Heart right ventricle (tissue), 16 donors: ENCODE measurements around the gene PTPRG. TPM values are rescaled to one million over a fixed set of nuclear protein-coding genes. Genes with fewer than 3 reads are reported as not detected.
A peak's percentile ranks its signal among the peaks of the same experiment; 100 is the strongest.

Experiments
- ATAC-seq, 8 donors: fragments of 200-7000 bp; cut with Tn5 transposase; one replicate each; pipeline ENCODE4 v1.9.1; 2020; ENCODE audit warnings: mild to moderate bottlenecking in 8 of 8, moderate library complexity in 8 of 8, moderate number of reproducible peaks in 1 of 8
- DNase-seq, 2 donors: peaks; one replicate each; pipeline ENCODE4 v3.0.0-alpha.2; 2020
- H3K27ac ChIP-seq, 10 donors: fragments of 200-600 bp; sonication (generic) in 2 of 10; one replicate each; pipeline versions ENCODE4 v1.5.0 to v1.8.0; 2020 to 2022; ENCODE audit warnings: mild to moderate bottlenecking in 3 of 10
- H3K27me3 ChIP-seq, 7 donors: fragments of 200-600 bp; one replicate each; pipeline ENCODE4 v1.8.0; 2021 to 2022; ENCODE audit warnings: mild to moderate bottlenecking in 2 of 7
- H3K36me3 ChIP-seq, 9 donors: fragments of 200-600 bp; sonication (generic) in 1 of 9; one replicate each; pipeline versions ENCODE4 v1.5.0 to v1.8.0; 2020 to 2022; ENCODE audit warnings: mild to moderate bottlenecking in 2 of 9
- H3K4me1 ChIP-seq, 9 donors: fragments of 200-600 bp; sonication (generic) in 1 of 9; one replicate each; pipeline versions ENCODE4 v1.5.0 to v1.8.0; 2020 to 2022; ENCODE audit warnings: mild to moderate bottlenecking in 4 of 9
- H3K4me3 ChIP-seq, 10 donors: fragments of 200-600 bp; sonication (generic) in 2 of 10; one replicate each; pipeline versions ENCODE4 v1.5.0 to v1.8.0; 2020 to 2022; ENCODE audit warnings: mild to moderate bottlenecking in 7 of 10, moderate library complexity in 2 of 10
- H3K9me3 ChIP-seq, 11 donors: fragments of 200-600 bp in 10 of 11; sonication (generic) in 2 of 11; one replicate each; pipeline versions ENCODE4 v1.5.0 to v1.8.0; 2013 to 2022; ENCODE audit warnings: mild to moderate bottlenecking in 2 of 11, control low read depth in 1 of 11, moderate library complexity in 1 of 11
- WGBS, 2 donors: extraction: QIAGEN DNeasy Blood & Tissue Kit; methylation state at CpG; one replicate each; pipeline ENCODE4 v1.1.7; 2013; ENCODE audit warnings: inconsistent platforms in 1 of 2; 5-methylcytosine and 5-hydroxymethylcytosine counted together
- intact Hi-C, 10 donors: fragments of 100-400 bp; cut with DNase I; formaldehyde crosslinking; loops; one replicate each; pipeline versions ENCODE4 v1.11.1 to v1.14.2; 2022
- polyA plus RNA-seq, 2 donors: library from polyadenylated mRNA; stranded (reverse); fragments of 200-250 nt; gene quantifications; one replicate each; pipeline ENCODE4 v1.2.3, GENCODE V29; 2013
- total RNA-seq, 10 donors: library from RNA; stranded (reverse); fragmentation: NEBNext Ultra II Directional in 3 of 10; extraction: Animal tissue kit (Norgen Biotek cat#: 25700) in 3 of 10; gene quantifications; one replicate each; pipeline versions ENCODE4 v1.2.1 to v1.2.4, GENCODE V29; 2021 to 2023
- TF ChIP-seq, protein P1 (sequence below), 9 donors: fragments of 200-600 bp; sonication (generic) in 2 of 9; IDR thresholded peaks; one replicate each; pipeline versions ENCODE4 v1.5.0 to v1.8.0; 2021 to 2022; ENCODE audit warnings: antibody characterized with exemption in 9 of 9, mild to moderate bottlenecking in 5 of 9, moderate library complexity in 1 of 9
- donor health status: Arrhythmogenic right ventricular cardiomyopathy.
- donor health status: ischemic (EF 13 %, LVEDD 7.1; RV severe dilation, severe dysfunction).
- donor health status: healthy with polysubstance abuse.
- donor health status: DM: no; HTN: yes; CAD: no.
- donor health status: DM: no; HTN: no; CAD: no.
- donor health status: ischemic (EF 25% LVEDD 6.9; RV normal size, moderate dysfunction).
- donor health status: ischemic (EF 25% LVEDD 5.7; RV mildly dilated, moderate dysfunction).
- donor health status: healthy.
- donor health status: DM: yes; HTN: yes; CAD: no.
- donor health status: Ischemic cardiomyopathy.
- donor health status: ischemic (EF 35%, LVEDD 5.7; RV mildly dilated, moderate dysfunction).
- donor health status: nonischemic (EF 11% LVEDD 7.7; RV severe dilation, severe dysfunction).
- donor health status: DM: yes; HTN: yes; CAD: no.
- donor health status: PGD.
- donor health status: ischemic (EF 29% LVEDD 5.4; RV normal size, mild dysfunction).
- donor health status: nonischemic (EF 23%, LVEDD 6.1; RV moderate dilation, normal function).

PTPRG gene
- total and polyA plus RNA-seq, 12 donors: 10.1 to 38.3 (median 32.6) TPM

- intact Hi-C loops: no loop called here
- Histone ChIP-seq H3K27ac (no peak overlapping the region), H3K36me3 (peaks cover 0 to 28% (median 0%) of the 10 kb centered on the region in 9 donors), H3K4me3 (no peak overlapping the region), H3K27me3 (no peaks in the 10 kb centered on the region), H3K4me1 (peaks cover 0 to 1% (median 0%) of the 10 kb centered on the region in 9 donors), H3K9me3 (no peaks in the 10 kb centered on the region)
- DNase-seq (no peak), ATAC-seq (no peak)
- TF ChIP-seq, protein P1, sequence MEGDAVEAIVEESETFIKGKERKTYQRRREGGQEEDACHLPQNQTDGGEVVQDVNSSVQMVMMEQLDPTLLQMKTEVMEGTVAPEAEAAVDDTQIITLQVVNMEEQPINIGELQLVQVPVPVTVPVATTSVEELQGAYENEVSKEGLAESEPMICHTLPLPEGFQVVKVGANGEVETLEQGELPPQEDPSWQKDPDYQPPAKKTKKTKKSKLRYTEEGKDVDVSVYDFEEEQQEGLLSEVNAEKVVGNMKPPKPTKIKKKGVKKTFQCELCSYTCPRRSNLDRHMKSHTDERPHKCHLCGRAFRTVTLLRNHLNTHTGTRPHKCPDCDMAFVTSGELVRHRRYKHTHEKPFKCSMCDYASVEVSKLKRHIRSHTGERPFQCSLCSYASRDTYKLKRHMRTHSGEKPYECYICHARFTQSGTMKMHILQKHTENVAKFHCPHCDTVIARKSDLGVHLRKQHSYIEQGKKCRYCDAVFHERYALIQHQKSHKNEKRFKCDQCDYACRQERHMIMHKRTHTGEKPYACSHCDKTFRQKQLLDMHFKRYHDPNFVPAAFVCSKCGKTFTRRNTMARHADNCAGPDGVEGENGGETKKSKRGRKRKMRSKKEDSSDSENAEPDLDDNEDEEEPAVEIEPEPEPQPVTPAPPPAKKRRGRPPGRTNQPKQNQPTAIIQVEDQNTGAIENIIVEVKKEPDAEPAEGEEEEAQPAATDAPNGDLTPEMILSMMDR (IDR thresholded peaks at IDR 0.05): peak in 7 of 9 donors; percentile 13 to 47 (median 35)
- WGBS, 2 donors: 53 to 54% methylated on average over 1 of the region's 1 CpG
Observed at GRCh38 chr3:62229908-62230307, 668.5 kb downstream of the PTPRG start.

DNA sequence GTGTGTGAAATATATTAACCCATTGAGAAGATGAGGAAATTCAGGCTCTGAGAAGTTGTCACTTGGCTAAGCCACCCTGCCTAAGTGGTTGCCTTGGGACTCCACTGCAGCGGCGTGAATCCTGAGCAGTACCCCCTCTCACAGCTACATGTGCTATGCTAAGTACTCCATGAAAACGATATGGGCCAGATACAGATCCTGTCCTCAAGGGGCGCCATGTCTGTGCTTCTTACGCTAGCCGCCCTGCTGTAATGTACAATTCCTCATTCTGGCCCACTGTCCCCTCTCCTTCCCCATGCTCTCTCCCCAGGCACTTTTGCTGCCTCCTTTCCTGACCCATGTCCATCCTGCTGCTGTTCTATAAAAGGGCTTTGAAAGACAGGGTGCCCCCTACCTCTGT is 671.7 kb downstream of the PTPRG start:
- H3K4me1 ChIP-seq: peaks cover 3 to 33% (median 26%) of the 10 kb centered on the region in 9 donors
- no peaks in the 10 kb centered on the region for H3K27me3 ChIP-seq
- TF ChIP-seq, protein P1 (IDR thresholded peaks at IDR 0.05): no peak
- WGBS, 2 donors: 88 to 89% methylated on average over 6 of the region's 6 CpGs
- ATAC-seq (no peak), DNase-seq (no peak)
- no peak overlapping the region for H3K27ac ChIP-seq
- intact Hi-C loops: no loop called here
- peaks cover 0 to 8% (median 0%) of the 10 kb centered on the region in 9 donors for H3K36me3 ChIP-seq
- H3K4me3 ChIP-seq: no peak overlapping the region
- H3K9me3 ChIP-seq: no peaks in the 10 kb centered on the region

- no peaks in the 10 kb centered on the region for H3K27me3 ChIP-seq
- no peaks in the 10 kb centered on the region for H3K9me3 ChIP-seq
- WGBS, 2 donors: 44 to 56% methylated on average over 4 of the region's 4 CpGs
- DNase-seq: no peak
- intact Hi-C loops: no loop called here
- ATAC-seq: no peak
- no peaks in the 10 kb centered on the region for H3K36me3 ChIP-seq
- TF ChIP-seq, protein P1 (IDR thresholded peaks at IDR 0.05): no peak
- no peak overlapping the region for H3K27ac ChIP-seq
- peaks cover 3 to 35% (median 27%) of the 10 kb centered on the region in 9 donors for H3K4me1 ChIP-seq
- H3K4me3 ChIP-seq: no peak overlapping the region
Observed at GRCh38 chr3:62236016-62236415, 674.6 kb downstream of the PTPRG start.

DNA sequence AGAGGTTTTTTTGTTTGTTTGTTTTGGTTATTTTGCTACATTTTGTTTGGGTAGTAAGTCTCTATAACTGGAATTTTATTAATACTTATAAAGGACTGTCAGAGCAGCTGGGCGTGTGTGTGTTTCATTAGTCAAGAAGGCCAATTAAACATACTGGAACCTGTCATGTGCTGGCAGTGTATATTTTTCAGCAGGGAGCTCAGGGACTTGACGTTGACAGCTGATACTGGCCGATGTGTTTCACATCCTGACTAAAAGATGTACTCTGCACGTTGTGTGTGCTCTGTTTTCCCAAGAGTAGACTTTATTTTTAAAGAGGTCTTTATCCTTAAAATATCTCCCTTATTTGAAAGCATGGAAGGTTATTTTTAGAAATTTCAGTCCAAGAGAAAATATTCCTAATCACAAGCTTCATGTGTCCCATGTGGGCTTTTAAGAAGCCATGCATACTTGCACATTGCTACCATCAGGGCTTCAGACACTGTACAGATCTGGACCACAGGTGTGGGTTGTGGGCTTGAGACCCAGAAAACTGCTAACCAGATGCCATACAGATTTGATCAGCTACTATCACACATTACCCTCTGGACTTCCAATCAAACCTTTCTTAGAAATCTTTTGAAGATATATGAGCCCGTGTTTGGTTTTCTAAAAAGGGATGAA is 676.0 kb downstream of the PTPRG start:
- H3K4me1 ChIP-seq: peaks cover 3 to 35% (median 27%) of the 10 kb centered on the region in 9 donors
- 21 to 37% methylated on average over 5 of the region's 5 CpGs for WGBS, 2 donors
- peak in 1 of 2 donors; percentile 19 for DNase-seq
- H3K9me3 ChIP-seq: no peaks in the 10 kb centered on the region
- no peaks in the 10 kb centered on the region for H3K36me3 ChIP-seq
- TF ChIP-seq, protein P1 (IDR thresholded peaks at IDR 0.05): no peak
- ATAC-seq: peak; percentile 63 to 86 (median 78)
- H3K27me3 ChIP-seq: no peaks in the 10 kb centered on the region
- H3K4me3 ChIP-seq: no peak overlapping the region
- H3K27ac ChIP-seq: no peak overlapping the region
- intact Hi-C loops: no loop called here
